Esophagus mucosa (tissue), 1 donor: Measurements from ENCODE around the gene ONECUT1. TPM values are rescaled to one million over a fixed set of nuclear protein-coding genes. Genes with fewer than 3 reads are reported as not detected.
A peak's percentile ranks its signal among the peaks of the same experiment; 100 is the strongest.

Experiments
- ATAC-seq: fragments of 200-7000 bp; cut with Tn5 transposase; one replicate; pipeline ENCODE4 v1.9.1; 2020
- total RNA-seq: library from RNA; stranded (reverse); gene quantifications from one replicate; pipeline ENCODE4 v1.2.4, GENCODE V29; 2023
- donor health status: DM: yes; HTN: yes; CAD: no.

ONECUT1 gene
- total RNA-seq, 1 donor from 2014 or later = not detected

- ATAC-seq = no peak
These were observed 6.8 kb upstream of the ONECUT1 start for GRCh38 chr15:52796753-52797520.

- no peak for ATAC-seq
These were observed 6.0 kb upstream of the ONECUT1 start for GRCh38 chr15:52796228-52796521.

- no peak for ATAC-seq
These were observed 5.5 kb upstream of the ONECUT1 start for GRCh38 chr15:52795464-52796227.

DNA sequence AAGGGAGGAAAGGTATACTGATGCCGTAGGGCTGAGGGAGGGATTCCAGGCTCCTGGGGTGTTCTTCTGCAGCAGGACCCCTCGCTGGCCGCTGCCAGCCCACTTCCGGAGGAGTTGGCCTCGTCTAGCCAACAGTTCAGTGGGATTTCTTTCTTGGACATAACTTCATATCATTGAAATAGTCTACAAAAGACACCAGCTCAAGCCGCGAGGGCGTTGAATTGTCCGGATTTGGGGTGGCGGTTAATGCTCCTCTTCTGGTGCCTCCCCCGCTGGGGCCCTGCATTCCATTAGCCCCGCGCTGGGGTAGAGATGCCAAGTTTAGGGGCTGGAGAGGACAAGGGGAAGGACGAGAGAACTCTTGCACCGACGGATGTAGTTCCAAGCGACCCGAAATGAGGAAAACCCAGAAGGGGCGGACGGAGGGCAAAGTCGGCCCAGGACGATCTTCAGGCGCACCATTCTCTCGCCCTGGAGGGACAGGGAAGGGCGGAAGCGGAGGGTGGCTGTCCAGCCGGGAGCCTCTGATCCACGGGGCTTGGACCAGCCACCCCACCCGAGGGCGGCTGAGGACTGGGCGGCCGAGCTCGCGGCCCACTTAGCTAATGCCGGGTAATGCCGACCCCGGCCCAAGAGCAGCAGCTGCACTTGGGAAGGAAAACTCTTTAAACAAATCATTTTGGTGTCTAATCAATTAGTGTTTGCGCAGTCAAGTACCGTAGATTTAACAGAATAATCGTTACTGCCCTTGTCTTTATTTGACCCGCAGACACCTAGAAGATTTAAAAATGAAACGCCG, 4.7 kb upstream of the ONECUT1 start:
- no peak for ATAC-seq

DNA sequence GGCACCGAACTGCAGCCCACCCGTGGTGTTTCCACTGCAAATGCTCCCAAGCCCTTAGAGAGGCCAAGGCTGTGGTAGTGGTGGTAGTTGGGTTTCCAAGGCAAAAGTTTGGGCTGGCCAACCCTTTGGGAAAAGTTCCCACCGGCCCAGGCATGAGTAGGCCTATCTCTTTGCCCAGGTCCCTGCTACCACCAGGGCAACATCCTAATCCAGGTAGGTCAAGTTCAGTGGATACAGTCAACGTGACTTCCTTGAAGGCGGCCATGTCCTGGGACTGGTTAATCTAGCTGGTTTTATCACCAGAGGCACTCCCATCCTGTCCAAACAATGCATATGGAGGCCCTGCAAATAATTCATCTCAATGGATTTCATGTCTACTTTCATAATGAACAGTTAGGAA, 1.6 kb upstream of the ONECUT1 start:
- no peak for ATAC-seq

DNA sequence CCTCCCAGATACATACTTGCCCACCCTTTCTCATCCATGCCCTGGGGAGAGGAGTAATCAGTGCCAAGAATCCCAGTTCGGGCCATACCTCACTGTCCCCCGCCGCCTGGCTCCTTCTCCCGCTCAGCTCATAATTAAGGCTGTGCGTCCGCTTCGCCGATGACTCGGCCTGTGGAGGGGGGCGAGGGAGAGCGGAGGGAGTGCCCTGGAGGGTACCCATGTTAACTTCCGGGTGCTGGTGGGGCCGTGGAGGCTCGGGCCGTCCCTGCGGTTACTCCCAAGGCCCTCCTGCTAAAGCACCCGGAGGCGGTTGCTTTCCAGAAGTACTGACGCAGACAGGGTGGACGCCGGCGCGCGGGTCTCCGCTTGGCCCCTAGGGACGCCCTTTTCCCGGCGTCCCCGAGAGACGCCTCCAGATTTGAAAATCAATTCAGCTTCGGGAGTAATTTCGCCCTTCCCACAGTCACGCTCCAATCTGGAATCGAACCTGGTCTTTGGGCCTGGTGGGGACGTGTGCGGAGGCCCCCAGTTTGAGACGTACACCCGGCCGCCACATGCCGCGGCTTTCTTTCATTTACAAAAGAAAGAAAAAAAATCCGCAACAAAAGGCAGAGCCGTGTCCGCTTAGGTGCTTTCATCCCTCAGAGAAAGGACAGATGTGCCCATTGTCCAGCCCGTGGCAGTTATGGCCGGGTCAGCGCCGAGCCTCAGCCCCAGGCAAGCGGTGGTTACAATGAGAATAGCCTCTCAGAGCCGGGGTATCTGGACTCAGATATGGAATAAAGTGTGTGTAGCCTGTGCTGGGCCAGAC, 1.0 kb upstream of the ONECUT1 start:
- ATAC-seq = peak; percentile 30

DNA sequence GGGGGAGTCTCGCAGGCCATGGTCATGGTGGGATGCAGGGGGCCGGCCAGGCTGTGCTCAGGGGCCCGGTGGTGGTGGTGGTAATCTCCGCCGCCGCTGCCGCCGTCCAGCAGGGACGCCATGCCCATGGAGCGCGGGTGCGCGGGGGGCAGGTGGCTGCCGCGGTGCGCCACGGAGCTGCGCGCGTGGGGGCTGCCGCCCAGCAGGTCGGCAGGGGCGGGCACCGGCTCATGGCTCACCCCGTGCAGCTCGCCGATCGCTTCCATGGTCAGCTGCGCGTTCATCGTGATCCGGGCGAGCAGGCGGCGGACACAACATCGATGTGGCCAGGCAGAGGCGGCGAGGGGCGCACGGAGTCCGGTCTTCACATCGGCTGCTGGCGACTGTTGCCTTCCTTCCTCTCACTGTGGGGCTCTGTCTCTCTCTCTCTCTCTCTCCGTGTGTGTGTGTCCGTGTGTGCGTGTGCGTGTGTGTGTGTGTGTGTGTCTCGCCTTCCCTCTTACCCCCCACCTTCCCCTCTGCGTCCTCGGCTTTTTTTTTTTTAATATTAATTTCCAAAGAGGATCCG, 451 bp downstream of the ONECUT1 start:
- no peak for ATAC-seq

DNA sequence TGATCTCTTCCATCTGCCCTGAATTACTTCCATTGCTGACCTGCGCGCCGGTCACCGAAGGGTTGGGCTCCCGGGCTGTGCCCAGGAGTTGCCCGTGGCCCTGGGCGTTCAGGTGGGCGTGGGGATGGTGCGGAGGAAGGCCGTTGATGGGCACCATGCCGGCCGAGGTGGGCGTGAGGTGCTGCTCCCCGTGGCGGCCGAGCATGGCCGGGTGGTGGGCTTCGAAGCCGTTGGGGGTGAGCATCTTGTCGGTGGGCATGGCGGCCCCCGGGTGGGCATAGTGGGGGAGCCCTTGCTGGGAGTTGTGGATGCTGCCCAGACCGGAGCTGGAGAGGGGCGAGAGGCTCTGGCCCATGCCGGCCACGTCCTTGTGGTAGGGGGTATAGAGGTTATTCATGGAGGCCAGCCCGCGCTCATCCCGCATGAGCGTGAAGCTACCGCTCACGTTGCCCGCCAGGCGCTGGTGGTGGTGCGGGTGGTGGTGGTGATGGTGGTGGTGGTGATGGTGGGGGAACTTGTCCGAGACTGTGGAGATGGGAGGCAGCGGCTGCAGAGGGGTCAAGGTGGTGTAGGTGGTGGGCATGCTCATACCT, 1.0 kb downstream of the ONECUT1 start:
- no peak for ATAC-seq

GRCh38 chr15:52788099-52788986, 1.8 kb downstream of the ONECUT1 start:
- no peak for ATAC-seq

- no peak for ATAC-seq
These were observed 2.5 kb downstream of the ONECUT1 start for GRCh38 chr15:52787549-52788098.

DNA sequence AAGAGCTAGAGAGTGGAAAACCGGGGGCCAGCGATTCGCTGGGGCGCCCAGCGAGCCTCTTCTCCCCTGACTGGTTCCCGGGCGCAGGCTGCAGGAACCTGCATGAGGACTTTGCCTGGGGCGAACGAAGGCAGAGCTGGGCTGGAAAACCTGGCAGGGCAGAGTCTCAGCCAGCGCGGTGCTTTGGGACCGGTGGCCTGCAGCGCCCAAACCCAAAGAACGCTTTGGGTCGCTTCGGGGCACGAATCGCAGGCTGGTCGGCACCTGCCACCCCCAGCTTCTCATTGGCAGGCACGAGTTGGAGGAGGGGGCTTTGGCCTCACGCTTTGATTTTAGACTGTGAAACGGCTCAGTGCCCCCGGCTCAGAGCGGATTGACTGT, 3.0 kb downstream of the ONECUT1 start:
- ATAC-seq = no peak

DNA sequence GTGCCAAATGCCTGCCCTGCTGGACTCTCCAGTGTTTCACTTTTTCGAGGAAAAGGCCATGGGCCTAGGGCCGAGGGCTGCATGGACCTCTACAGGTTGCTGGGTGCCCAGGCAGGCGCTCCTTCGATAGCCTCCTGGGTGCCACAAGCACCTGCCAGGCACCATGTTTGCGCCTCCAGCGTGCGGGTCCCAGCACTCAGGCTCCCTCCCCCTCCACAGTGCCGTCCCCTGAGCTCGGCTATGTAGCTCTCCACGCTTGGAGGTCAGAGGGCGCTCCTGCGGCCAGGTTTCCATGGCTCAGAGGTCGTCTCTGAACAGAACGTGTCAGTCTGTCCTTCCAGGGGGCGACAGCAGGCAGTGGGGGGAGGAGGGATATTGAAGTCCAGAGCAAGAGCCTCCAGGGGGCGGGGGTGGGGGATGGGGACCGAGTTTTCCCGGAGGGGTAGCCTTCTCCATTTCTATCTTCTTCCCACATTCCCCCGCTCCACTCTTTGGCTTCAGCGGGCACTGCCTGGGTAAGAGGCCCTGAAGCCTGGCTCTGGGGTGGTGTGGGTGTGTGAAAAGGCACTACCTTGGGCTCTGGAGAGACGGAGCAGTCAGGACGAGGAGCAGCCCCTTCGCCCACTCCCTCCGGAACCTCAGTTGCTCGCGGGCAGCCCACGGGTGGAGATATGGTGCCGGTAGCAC, 3.6 kb downstream of the ONECUT1 start:
- ATAC-seq = no peak

GRCh38 chr15:52785672-52786406, 4.3 kb downstream of the ONECUT1 start:
- ATAC-seq = no peak

- no peak for ATAC-seq
These were observed 5.1 kb downstream of the ONECUT1 start for GRCh38 chr15:52784799-52785671.

GRCh38 chr15:52783929-52784798, 6.0 kb downstream of the ONECUT1 start:
- no peak for ATAC-seq

GRCh38 chr15:52783191-52783829, 6.8 kb downstream of the ONECUT1 start:
- ATAC-seq = no peak
